UCSD-AML1 (cell line): ENCODE measurements around the gene IP6K1.
"Not testable (repeated sequence)": the region's sequence is repeated elsewhere in the genome, so short reads cannot be mapped to it uniquely, and the experiment has no call there.

ENCODE experiments used
- DNase-seq: peaks from one replicate; lab custom pipeline; 2025; ENCODE audit not compliant: unreplicated experiment; lab: John Stamatoyannopoulos, UW

IP6K1 gene

GRCh38 chr3:49794431-49794830 lies 8.1 kb upstream of the IP6K1 start:
- DNase-seq: no peak

- DNase-seq: no peak
Measured at GRCh38 chr3:49793486-49794085, 7.2 kb upstream of the IP6K1 start.

GRCh38 chr3:49792371-49793150 lies 6.2 kb upstream of the IP6K1 start:
- no peak for DNase-seq

GRCh38 chr3:49791571-49791970 lies 5.2 kb upstream of the IP6K1 start:
- no peak for DNase-seq

- no peak for DNase-seq
Measured at GRCh38 chr3:49790626-49791411, 4.5 kb upstream of the IP6K1 start.

GRCh38 chr3:49788056-49788455 lies 1.7 kb upstream of the IP6K1 start:
- DNase-seq: no peak

- no peak for DNase-seq
Measured at GRCh38 chr3:49787536-49787935, 1.2 kb upstream of the IP6K1 start.

GRCh38 chr3:49787182-49787464 lies 781 bp upstream of the IP6K1 start:
- no peak for DNase-seq

- DNase-seq: peak; percentile 63
Measured at GRCh38 chr3:49785565-49786356, 581 bp downstream of the IP6K1 start.

- not testable (repeated sequence) for DNase-seq
Measured at GRCh38 chr3:49782277-49782676, 4.1 kb downstream of the IP6K1 start.

- no peak for DNase-seq
Measured at GRCh38 chr3:49781415-49782199, 4.7 kb downstream of the IP6K1 start.

- DNase-seq: not testable (repeated sequence)
Measured at GRCh38 chr3:49780975-49781365, 5.4 kb downstream of the IP6K1 start.

GRCh38 chr3:49780080-49780974 lies 6.0 kb downstream of the IP6K1 start:
- DNase-seq: no peak

- no peak for DNase-seq
Measured at GRCh38 chr3:49779358-49780079, 6.8 kb downstream of the IP6K1 start.

- not testable (repeated sequence) for DNase-seq
Measured at GRCh38 chr3:49776101-49776500, 10.2 kb downstream of the IP6K1 start.

GRCh38 chr3:49775538-49775937 lies 10.8 kb downstream of the IP6K1 start:
- DNase-seq: no peak

GRCh38 chr3:49772703-49773102 lies 13.6 kb downstream of the IP6K1 start:
- no peak for DNase-seq

- no peak for DNase-seq
Measured at GRCh38 chr3:49771340-49771938, 14.9 kb downstream of the IP6K1 start.

- no peak for DNase-seq
Measured at GRCh38 chr3:49769926-49770325, 16.4 kb downstream of the IP6K1 start.
